GM21367 (cell line): ENCODE data around the gene RNF212.

Source experiments
- ATAC-seq: cut with Tn5 transposase; IDR thresholded peaks from one replicate; pipeline ENCODE4 v1.9.1; 2021; ENCODE audit not compliant: unreplicated experiment

Gene RNF212

GRCh38 chr4:1038948-1039492, 74.3 kb downstream of the RNF212 start:
- ATAC-seq, result no peak

DNA sequence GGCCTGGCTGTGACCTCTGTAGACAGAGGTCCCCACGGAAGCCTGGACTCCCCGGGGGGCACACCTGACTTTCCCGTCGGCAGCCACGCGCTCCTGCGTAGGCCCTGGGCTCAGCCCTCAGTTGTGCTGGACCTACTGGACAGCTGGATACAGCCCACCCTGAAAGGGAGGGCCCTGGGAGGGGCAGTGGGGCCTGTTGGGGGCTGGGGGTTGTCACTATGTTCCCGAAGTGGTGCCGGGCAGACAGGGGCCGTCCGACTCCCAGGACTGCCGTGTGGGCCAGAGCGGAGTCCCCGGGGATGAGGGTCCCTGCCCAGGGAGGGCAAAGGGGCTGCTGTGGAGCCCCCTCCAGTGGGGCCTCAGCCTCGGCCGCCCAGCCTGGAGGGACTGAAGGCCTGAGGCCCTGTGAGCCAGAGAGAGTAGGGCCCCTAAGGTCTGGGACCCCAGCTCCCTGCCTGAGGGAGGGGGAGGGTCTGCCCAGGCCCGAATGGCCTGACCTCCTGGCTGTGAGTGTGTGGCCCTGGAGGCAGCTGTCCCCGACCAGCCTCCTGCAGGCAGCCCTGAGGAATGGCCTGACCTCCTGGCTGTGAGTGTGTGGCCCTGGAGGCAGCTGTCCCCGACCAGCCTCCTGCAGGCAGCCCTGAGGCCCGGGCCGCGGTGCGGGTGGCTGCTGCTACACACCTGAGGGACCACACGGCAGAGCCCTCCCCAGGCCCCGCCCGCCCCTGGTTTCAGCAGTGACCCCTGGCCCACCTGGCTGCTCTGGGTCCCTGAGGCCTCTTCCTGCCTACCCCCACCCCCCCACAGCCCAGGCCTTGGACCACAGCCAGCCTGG, 76.2 kb downstream of the RNF212 start:
- ATAC-seq, result no peak

DNA sequence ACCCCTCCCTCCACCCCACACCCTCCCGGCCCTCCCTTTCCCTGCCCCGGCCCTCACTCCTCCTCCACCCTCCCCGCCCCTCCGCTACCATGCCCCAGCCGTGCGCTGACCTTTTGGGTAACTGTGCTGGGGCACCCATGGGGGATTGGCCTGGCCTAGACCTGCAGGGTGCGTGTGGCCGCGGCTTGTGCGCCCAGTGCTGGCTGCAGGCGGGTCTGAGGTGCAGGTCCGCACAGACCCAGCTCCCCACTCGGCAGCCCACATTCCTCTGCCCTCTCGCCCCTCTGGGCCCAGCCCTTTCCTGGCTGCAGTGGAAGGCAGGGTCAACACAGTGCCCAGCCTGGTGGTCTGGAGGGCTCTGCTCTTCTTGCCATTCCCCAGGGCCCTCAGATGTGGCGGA, 77.3 kb downstream of the RNF212 start:
- no peak for ATAC-seq

- ATAC-seq, result no peak
These were observed 77.9 kb downstream of the RNF212 start for GRCh38 chr4:1035510-1035909.

GRCh38 chr4:1033840-1034551, 79.4 kb downstream of the RNF212 start:
- no peak for ATAC-seq

DNA sequence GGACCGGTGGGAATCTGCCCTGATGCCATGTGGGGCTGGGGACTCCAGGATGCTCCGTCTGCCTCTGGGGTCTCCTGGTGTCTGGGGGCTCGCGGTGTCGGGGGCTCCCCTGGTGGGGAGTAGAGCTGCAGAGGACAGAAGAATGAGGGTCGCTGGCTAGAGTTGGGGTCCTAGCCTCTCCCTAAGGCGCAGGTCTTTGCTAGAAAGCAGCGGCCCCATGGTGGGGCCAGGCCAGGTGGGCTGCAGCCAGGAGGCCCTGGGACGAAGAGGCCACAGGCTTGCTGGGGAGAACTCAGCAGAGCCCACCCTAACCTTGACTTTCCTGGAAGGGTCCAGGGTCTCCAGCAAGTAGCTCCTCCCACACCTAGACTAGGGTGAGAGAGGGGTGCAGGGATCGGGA, 80.5 kb downstream of the RNF212 start:
- no peak for ATAC-seq

GRCh38 chr4:1031956-1032795, 81.2 kb downstream of the RNF212 start:
- no peak for ATAC-seq

GRCh38 chr4:1031346-1031745, 82.0 kb downstream of the RNF212 start:
- ATAC-seq, result no peak

DNA sequence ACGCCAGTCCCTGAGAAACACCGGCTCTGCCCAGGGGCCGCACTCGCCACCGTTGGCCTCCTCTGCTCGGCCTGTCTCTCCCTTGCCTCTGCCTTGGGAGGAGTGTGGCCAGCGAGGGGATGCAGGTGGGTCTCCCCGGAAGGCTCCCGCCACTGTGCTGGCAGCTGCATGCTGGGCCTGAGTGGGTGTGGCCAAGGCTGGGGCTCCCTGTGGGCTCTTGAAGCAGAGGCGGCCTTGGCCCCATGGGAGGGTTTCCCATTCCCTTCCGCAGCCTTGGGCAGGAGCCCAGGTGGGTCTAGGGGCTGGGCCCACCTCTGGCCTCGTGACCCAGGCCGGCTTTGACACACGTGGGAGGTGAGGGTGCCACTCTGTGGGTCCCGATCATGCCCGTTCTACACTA, 82.8 kb downstream of the RNF212 start:
- no peak for ATAC-seq

GRCh38 chr4:1030031-1030430, 83.3 kb downstream of the RNF212 start:
- ATAC-seq, result no peak

DNA sequence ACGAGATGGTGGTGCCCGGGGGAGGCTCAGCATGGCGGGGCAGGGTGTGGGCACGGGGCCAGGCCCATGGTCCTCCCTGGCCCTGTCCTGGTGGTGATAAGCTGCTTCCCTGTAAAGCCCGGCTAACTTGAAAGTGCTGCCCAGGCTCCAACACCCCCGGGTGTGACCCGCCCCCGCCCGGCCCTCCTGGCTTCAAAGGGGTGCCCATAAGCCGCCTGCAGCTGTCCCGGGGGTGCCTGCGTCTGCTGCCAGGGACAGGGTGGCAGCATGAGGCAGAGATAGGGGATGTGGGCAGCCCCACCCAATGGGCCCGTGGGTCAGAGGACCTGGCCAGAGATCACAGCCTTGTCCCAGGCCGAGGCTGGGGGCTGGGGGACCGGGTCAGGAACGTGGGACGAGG, 83.8 kb downstream of the RNF212 start:
- no peak for ATAC-seq

GRCh38 chr4:1028574-1029220, 84.7 kb downstream of the RNF212 start:
- ATAC-seq, result no peak

- no peak for ATAC-seq
These were observed 85.5 kb downstream of the RNF212 start for GRCh38 chr4:1027915-1028238.

GRCh38 chr4:1027219-1027914, 86.0 kb downstream of the RNF212 start:
- ATAC-seq, result no peak

GRCh38 chr4:1026115-1026514, 87.2 kb downstream of the RNF212 start:
- peak; percentile 46 for ATAC-seq

DNA sequence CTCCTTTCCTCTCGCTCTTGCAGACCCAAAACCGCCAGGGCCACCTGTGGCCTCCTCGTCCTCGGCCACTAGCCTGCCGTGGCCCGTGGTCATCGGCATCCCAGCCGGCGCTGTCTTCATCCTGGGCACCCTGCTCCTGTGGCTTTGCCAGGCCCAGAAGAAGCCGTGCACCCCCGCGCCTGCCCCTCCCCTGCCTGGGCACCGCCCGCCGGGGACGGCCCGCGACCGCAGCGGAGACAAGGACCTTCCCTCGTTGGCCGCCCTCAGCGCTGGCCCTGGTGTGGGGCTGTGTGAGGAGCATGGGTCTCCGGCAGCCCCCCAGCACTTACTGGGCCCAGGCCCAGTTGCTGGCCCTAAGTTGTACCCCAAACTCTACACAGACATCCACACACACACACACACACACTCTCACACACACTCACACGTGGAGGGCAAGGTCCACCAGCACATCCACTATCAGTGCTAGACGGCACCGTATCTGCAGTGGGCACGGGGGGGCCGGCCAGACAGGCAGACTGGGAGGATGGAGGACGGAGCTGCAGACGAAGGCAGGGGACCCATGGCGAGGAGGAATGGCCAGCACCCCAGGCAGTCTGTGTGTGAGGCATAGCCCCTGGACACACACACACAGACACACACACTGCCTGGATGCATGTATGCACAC, 88.3 kb downstream of the RNF212 start:
- no peak for ATAC-seq

GRCh38 chr4:1023895-1024740, 89.2 kb downstream of the RNF212 start:
- ATAC-seq, result no peak

DNA sequence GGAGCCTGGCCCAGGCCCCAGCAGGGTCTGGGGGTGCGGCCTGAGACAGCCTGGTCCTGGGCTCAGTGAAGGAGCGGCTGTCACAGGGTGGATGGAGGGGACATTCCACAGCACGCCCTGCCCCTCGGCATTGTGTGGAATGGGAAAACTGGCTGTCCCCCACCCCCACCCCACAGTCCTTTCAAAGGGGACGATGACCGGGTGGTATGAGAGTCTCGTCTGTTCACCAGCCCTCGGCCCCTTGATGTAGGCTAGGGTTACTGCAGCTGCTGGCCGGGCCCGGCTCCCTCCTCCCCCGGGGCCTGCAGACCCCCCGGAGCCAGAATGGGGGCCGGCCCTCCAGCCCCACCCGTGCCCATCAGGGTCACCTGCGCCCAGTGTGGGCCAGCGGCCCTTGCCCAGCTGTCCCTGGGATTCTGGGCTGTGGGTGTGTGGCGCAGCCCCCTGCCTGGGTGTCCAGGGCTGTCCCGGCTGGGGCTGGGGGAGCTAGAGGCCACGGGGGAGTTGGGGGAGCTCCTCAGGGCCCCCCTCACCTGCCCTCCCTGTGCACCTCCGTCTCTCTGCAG, 90.2 kb downstream of the RNF212 start:
- no peak for ATAC-seq

DNA sequence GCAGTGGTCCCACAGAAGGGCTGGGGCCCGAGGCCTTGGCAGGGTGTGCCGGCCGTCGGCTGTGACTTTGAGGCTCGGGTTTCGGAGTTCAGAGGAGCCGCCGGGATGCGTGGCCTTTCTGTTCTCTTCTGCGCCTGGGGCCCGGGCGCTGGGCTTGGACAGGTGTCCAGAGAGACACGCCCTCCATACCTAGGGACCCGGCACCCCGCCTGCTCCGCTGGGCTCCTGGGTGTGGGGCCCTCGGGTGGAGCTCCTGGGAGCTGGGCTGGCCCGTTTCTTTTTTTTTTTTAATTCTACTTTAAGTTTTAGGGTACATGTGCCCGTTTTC, 90.7 kb downstream of the RNF212 start:
- ATAC-seq, result no peak
